SK-N-SH (cell line): ENCODE data around the gene WSCD1. TPM values are rescaled to one million over a fixed set of nuclear protein-coding genes. Genes with fewer than 3 reads are reported as not detected.

Experiments used
- CTCF ChIA-PET: fragments of 300-600, 350-600 bp; formaldehyde crosslinking; extraction: SDS; loops from one replicate; lab custom pipeline; 2021; lab: Yijun Ruan, JAX
- POLR2A ChIA-PET: fragments of 350-600 bp; sonication (Branson Sonifier 250); formaldehyde crosslinking; extraction: SDS; loops from one replicate; lab custom pipeline; 2020; ENCODE audit warnings: antibody characterized with exemption, inconsistent platforms; lab: Yijun Ruan, JAX
- DNase-seq: peaks from one replicate; pipeline ENCODE4 v3.0.0; 2012
- H2AFZ ChIP-seq: fragments of 200-600 bp; sonication (generic); 2 replicates; pipeline ENCODE4 v1.8.1; 2016; ENCODE audit warnings: antibody characterized with exemption, mild to moderate bottlenecking, low read depth
- H3F3A ChIP-seq: fragments of 200-600 bp; sonication (generic); replicated peaks from 2 replicates; pipeline ENCODE3; 2016; ENCODE audit warnings: antibody characterized with exemption, mild to moderate bottlenecking; ENCODE audit not compliant: insufficient read depth
- H3K27ac ChIP-seq, 2 experiments: fragments of 200-500 bp in 1 of 2; fragments of 200-600 bp in 1 of 2; sonication (Bioruptor generic) in 1 of 2; sonication (generic), shearing (Covaris generic) in 1 of 2; 2 replicates each; pipeline versions ENCODE4 v1.5.1 to v1.6.1; 2014 to 2016; ENCODE audit warnings: low read depth in 2 of 2, inconsistent platforms in 1 of 2, low read length in 1 of 2, mild to moderate bottlenecking in 1 of 2, mixed read lengths in 1 of 2
- H3K27me3 ChIP-seq: fragments of 200-600 bp; sonication (generic), shearing (Covaris generic); 2 replicates; pipeline ENCODE4 v1.6.1; 2016; ENCODE audit warnings: mixed run types; ENCODE audit not compliant: insufficient read depth
- H3K36me3 ChIP-seq, 2 experiments: fragments of 200-500 bp in 1 of 2; fragments of 200-600 bp in 1 of 2; sonication (Bioruptor generic) in 1 of 2; sonication (generic) in 1 of 2; replicated peaks in 1 of 2; 2 replicates each; pipeline versions ENCODE3 to v1.5.1; 2014 to 2016; ENCODE audit warnings: low read length in 1 of 2, mild to moderate bottlenecking in 1 of 2; ENCODE audit not compliant: insufficient read depth in 2 of 2, control insufficient read depth in 1 of 2
- H3K4me1 ChIP-seq, 2 experiments: fragments of 200-500 bp in 1 of 2; fragments of 200-600 bp in 1 of 2; sonication (Bioruptor generic) in 1 of 2; sonication (generic), shearing (Covaris generic) in 1 of 2; 2 replicates each; pipeline versions ENCODE4 v1.5.1 to v1.6.1; 2014 to 2016; ENCODE audit warnings: low read depth in 1 of 2, low read length in 1 of 2, mixed run types in 1 of 2; ENCODE audit not compliant: insufficient read depth in 2 of 2, control insufficient read depth in 1 of 2
- H3K4me2 ChIP-seq: fragments of 200-600 bp; sonication (generic), shearing (Covaris generic); 2 replicates; pipeline ENCODE4 v1.6.1; 2017; ENCODE audit warnings: mixed run types
- H3K4me3 ChIP-seq, 2 experiments: fragments of 200-500 bp in 1 of 2; fragments of 200-600 bp in 1 of 2; sonication (Bioruptor generic) in 1 of 2; sonication (generic), shearing (Covaris generic) in 1 of 2; 2 replicates each; pipeline versions ENCODE4 v1.5.1 to v1.8.1; 2014 to 2016; ENCODE audit warnings: low read depth in 2 of 2, inconsistent platforms in 1 of 2, low read length in 1 of 2, mild to moderate bottlenecking in 1 of 2, mixed read lengths in 1 of 2, moderate library complexity in 1 of 2
- H3K79me2 ChIP-seq: fragments of 200-600 bp; sonication (generic); 2 replicates; pipeline ENCODE4 v1.8.1; 2017; ENCODE audit warnings: mild to moderate bottlenecking; ENCODE audit not compliant: insufficient read depth
- H3K9ac ChIP-seq: fragments of 200-600 bp; sonication (generic); 2 replicates; pipeline ENCODE4 v1.6.1; 2017; ENCODE audit warnings: mixed run types
- H3K9me2 ChIP-seq: fragments of 200-600 bp; sonication (generic); 2 replicates; pipeline ENCODE4 v1.6.1; 2017; ENCODE audit warnings: mixed run types
- H3K9me3 ChIP-seq: fragments of 200-600 bp; sonication (generic); 2 replicates; pipeline ENCODE4 v1.6.1; 2017; ENCODE audit warnings: mixed run types, mild to moderate bottlenecking, moderate library complexity
- H4K20me1 ChIP-seq: fragments of 200-600 bp; sonication (generic); 2 replicates; pipeline ENCODE4 v1.6.1; 2017; ENCODE audit warnings: mild to moderate bottlenecking, mixed run types; ENCODE audit not compliant: insufficient read depth
- ELF1 ChIP-seq: IDR thresholded peaks from 2 replicates; pipeline ENCODE4 v1.4.0; 2012
- EZH2phosphoT487 ChIP-seq: fragments of 200-600 bp; sonication (generic); IDR thresholded peaks from 2 replicates; pipeline ENCODE4 v1.6.1; 2017; ENCODE audit warnings: low read depth, mixed run types, mild to moderate bottlenecking, antibody characterized with exemption, moderate library complexity, borderline replicate concordance
- GABPA ChIP-seq: IDR thresholded peaks from 2 replicates; pipeline ENCODE4 v1.4.0; 2012; ENCODE audit warnings: low read depth, mild to moderate bottlenecking
- POLR2AphosphoS5 ChIP-seq: IDR thresholded peaks from 2 replicates; pipeline ENCODE4 v1.6.1; 2012; ENCODE audit warnings: low read depth, low read length
- RAD21 ChIP-seq: IDR thresholded peaks from 2 replicates; pipeline ENCODE4 v1.6.1; 2012; ENCODE audit warnings: mild to moderate bottlenecking, low read length
- RCOR1 ChIP-seq: fragments of 150-350 bp; IDR thresholded peaks from 2 replicates; pipeline ENCODE4 v1.6.1; 2017; ENCODE audit warnings: antibody characterized with exemption, low read length
- RXRA ChIP-seq: IDR thresholded peaks from 2 replicates; pipeline ENCODE4 v1.4.0; 2012; ENCODE audit warnings: low read depth, mild to moderate bottlenecking, borderline replicate concordance
- SMC3 ChIP-seq: IDR thresholded peaks from 2 replicates; pipeline ENCODE4 v1.6.1; 2012; ENCODE audit warnings: low read depth, low read length, improper control_type of control experiment
- YY1 ChIP-seq: IDR thresholded peaks from 2 replicates; pipeline ENCODE4 v1.4.0; 2012; ENCODE audit warnings: low read depth, mild to moderate bottlenecking
- WGBS: methylation state at CpG from one replicate; pipeline ENCODE4 v1.1.6; 2017; ENCODE audit warnings: low lambda C conversion rate; 5-methylcytosine and 5-hydroxymethylcytosine counted together
- polyA plus RNA-seq, 3 experiments: library from polyadenylated mRNA; depleted of rRNA; stranded (reverse); fragments of >200 nt; gene quantifications; 2 replicates each; pipeline ENCODE4 v1.2.3, GENCODE V29; 2012
- TF ChIP-seq, protein P1 (sequence below): IDR thresholded peaks from 2 replicates; pipeline ENCODE4 v1.4.0; 2012; ENCODE audit warnings: low read depth, borderline replicate concordance

The WSCD1 gene
- polyA plus RNA-seq, 1 of the 3 experiments (the other 2 are of a cell fraction): 0.03 TPM

DNA sequence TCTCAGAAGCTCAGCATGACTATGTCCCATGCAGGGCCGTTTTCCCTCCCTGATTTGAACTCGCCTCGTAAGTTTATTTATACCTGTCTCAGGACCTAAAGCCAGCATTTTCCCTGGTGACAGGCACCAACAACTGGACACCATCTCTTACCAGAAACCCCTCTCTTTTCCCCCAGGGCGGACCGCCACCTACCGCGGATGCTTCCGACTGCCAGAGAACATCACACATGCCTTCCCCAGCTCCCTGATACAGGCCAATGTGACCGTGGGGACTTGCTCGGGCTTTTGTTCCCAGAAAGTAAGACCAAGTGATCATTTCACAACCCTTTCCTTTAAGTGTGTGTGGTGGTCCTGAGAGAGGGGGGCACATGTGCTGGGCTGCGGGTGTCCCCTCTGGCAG is 24.7 kb downstream of the WSCD1 start:
- TF ChIP-seq ELF1 (no peak), GABPA (no peak), SMC3 (no peak), RXRA (no peak)
- H3K4me1 ChIP-seq: no peaks in the 10 kb centered on the region
- H3K79me2 ChIP-seq: no peaks in the 10 kb centered on the region
- no peaks in the 10 kb centered on the region for H4K20me1 ChIP-seq
- POLR2A ChIA-PET: no interaction called here
- no peak overlapping the region for H2AFZ ChIP-seq
- no peak overlapping the region for H3K4me3 ChIP-seq
- peaks cover 5% of the 10 kb centered on the region for H3K27me3 ChIP-seq
- H3K36me3 ChIP-seq: no peaks in the 10 kb centered on the region
- no peaks in the 10 kb centered on the region for H3K9me2 ChIP-seq
- no peak overlapping the region for H3K27ac ChIP-seq
- H3K4me2 ChIP-seq: no peak overlapping the region
- H3K9me3 ChIP-seq: no peaks in the 10 kb centered on the region
- no peaks in the 10 kb centered on the region for H3F3A ChIP-seq
- H3K9ac ChIP-seq: no peak overlapping the region
- DNase-seq: no peak
- WGBS: 52% methylated on average over 9 of the region's 11 CpGs
- CTCF ChIA-PET: no interaction called here

DNA sequence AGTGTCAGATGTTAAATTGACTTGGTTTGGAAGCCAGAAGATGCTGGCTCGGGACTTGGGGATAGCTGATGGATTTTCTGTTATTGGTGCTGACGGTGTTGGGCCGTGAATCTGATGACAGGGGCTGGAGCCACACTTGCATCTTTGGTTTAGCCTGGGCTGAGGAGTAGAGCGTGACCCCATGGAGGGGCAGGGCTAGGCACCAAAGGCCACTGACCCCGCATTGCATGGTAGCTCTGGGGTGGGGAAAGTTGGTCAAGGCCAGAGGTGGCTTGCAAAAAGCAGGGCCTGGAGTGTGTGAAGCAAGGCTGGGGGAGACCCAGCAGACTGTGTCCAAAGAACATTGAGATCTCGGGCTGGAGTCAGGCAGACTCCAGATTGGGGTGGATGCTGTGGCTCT is 25.3 kb downstream of the WSCD1 start:
- Histone ChIP-seq H3K9me2 (no peaks in the 10 kb centered on the region), H3F3A (no peaks in the 10 kb centered on the region), H3K4me3 (no peak overlapping the region), H3K9me3 (no peaks in the 10 kb centered on the region), H3K79me2 (no peaks in the 10 kb centered on the region), H3K36me3 (no peaks in the 10 kb centered on the region), H3K27me3 (peaks cover 5% of the 10 kb centered on the region), H2AFZ (no peak overlapping the region), H3K9ac (no peak overlapping the region), H3K4me2 (no peak overlapping the region), H4K20me1 (no peaks in the 10 kb centered on the region), H3K4me1 (no peaks in the 10 kb centered on the region), H3K27ac (no peak overlapping the region)
- 17% methylated on average over 6 of the region's 6 CpGs for WGBS
- POLR2A ChIA-PET: no interaction called here
- DNase-seq: no peak
- CTCF ChIA-PET: no interaction called here
- no peak for TF ChIP-seq POLR2AphosphoS5

DNA sequence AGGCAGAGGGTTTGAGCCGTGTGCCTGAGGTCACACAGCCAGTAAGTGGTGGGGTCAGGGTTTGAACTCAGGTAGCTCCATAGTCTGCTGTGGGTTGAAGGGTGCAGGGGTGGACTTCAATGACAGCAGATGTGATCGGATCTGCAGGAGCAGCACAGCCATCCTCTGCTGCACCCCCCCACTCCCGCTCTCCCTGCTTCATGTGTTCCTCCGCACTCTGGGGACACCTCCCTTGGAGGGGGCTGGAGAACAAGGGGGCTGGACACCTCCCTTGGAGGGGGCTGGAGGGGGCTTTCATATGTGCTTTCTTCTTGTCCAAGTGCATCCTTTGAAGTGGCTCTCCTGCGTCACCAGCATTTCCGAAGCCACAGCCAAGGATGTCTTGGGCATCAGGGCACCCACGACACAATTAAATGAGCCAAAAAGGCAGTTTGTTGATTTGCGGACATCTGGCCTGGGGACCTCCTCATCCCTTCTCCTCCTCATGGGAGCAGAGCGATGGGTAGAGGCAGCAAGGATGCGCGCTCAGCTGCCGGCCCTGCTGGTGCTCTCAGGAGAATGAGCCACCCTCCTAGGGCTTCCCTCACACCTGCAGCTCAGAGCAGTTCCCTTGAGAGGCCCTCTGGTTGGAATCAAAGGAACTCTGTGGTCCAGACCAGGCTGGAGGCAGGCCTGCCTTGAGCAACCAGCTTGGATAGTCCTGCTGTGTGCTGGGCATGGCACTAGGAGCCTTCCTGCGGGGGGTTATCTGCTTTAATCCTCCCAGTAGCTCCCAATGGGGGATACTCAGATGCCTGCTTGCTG is 26.2 kb downstream of the WSCD1 start:
- Histone ChIP-seq H3K4me3 (no peak overlapping the region), H4K20me1 (no peaks in the 10 kb centered on the region), H3F3A (no peaks in the 10 kb centered on the region), H3K9me3 (no peaks in the 10 kb centered on the region), H3K79me2 (no peaks in the 10 kb centered on the region), H3K9ac (no peak overlapping the region), H3K4me1 (no peaks in the 10 kb centered on the region), H3K9me2 (no peaks in the 10 kb centered on the region), H2AFZ (no peak overlapping the region), H3K4me2 (no peak overlapping the region), H3K36me3 (no peaks in the 10 kb centered on the region), H3K27ac (no peak overlapping the region), H3K27me3 (peaks cover 5% of the 10 kb centered on the region)
- TF ChIP-seq GABPA (no peak), ELF1 (no peak), RXRA (no peak), RCOR1 (no peak), YY1 (no peak), RAD21 (no peak), EZH2phosphoT487 (no peak)
- TF ChIP-seq, protein P1, sequence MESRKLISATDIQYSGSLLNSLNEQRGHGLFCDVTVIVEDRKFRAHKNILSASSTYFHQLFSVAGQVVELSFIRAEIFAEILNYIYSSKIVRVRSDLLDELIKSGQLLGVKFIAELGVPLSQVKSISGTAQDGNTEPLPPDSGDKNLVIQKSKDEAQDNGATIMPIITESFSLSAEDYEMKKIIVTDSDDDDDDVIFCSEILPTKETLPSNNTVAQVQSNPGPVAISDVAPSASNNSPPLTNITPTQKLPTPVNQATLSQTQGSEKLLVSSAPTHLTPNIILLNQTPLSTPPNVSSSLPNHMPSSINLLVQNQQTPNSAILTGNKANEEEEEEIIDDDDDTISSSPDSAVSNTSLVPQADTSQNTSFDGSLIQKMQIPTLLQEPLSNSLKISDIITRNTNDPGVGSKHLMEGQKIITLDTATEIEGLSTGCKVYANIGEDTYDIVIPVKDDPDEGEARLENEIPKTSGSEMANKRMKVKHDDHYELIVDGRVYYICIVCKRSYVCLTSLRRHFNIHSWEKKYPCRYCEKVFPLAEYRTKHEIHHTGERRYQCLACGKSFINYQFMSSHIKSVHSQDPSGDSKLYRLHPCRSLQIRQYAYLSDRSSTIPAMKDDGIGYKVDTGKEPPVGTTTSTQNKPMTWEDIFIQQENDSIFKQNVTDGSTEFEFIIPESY: no peak
- ChIA-PET POLR2A (no interaction called here), CTCF (interaction anchor here (1.3 kb wide), 1 partner anchor 27 kb away, joined by 3 read pairs; no protein-coding TSS in a partner anchor)
- WGBS: 55% methylated on average over 11 of the region's 13 CpGs
- no peak for DNase-seq
